HG03342 (cell line): Measurements from ENCODE around the gene SLC35F3.

ENCODE experiments used
- ATAC-seq: cut with Tn5 transposase; IDR thresholded peaks from one replicate; pipeline ENCODE4 v1.9.1; 2021; ENCODE audit warnings: mild to moderate bottlenecking, moderate library complexity; ENCODE audit not compliant: unreplicated experiment

The SLC35F3 gene

DNA sequence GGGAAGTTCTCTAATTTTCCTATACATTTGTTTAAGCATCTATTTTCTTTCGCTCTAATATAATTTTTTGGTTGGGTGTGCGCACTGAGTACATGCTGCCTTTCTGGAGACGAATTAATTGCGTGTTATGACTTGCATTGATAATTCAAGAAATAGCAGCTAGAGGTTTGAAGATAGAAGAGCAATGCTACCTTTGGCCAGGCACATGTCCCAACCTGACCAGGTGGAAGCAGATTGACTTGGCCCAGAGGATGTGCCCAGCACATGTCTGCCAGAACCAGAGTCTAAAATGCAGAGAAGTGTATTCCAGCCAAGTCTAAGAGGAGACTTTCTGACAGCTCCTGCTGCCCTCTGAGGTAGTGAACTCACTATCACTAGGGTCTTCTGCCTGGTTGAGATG, 114.3 kb downstream of the SLC35F3 start:
- no peak for ATAC-seq

DNA sequence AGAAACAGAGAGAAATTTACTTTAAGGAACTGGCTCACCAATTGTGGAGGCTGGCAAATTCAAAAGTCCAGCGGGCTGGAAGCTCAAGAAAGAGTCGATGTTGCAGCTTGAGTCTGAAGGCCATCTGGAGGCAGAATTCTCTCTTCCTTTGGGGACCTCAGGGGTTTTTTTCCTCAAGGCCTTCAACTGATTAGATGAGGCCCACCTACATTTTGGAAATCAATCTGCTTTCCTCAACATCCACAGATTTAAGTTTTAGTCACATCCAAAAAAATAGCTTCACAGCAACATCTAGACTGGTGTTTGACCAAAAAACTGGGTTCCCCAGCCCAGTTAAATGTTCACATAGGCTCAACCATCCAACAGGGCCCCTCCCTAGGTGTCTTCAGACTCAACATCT, 114.9 kb downstream of the SLC35F3 start:
- ATAC-seq, result no peak

DNA sequence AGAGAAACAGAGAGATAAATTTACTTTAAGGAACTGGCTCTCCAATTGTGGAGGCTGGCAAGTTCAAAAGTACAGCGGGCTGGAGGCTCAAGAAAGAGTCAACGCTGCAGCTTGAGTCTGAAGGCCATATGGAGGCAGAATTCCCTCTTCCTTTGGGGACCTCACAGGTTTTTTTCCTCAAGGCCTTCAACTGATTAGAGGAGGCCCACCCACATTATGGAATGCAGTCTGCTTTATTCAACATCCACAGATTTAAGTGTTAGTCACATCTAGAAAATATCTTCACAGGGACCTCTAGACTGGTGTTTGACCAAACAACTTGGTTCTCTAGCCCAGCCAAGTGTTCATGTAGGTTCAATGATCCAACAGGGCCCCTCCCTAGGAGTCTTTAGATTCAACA, 117.8 kb downstream of the SLC35F3 start:
- no peak for ATAC-seq

DNA sequence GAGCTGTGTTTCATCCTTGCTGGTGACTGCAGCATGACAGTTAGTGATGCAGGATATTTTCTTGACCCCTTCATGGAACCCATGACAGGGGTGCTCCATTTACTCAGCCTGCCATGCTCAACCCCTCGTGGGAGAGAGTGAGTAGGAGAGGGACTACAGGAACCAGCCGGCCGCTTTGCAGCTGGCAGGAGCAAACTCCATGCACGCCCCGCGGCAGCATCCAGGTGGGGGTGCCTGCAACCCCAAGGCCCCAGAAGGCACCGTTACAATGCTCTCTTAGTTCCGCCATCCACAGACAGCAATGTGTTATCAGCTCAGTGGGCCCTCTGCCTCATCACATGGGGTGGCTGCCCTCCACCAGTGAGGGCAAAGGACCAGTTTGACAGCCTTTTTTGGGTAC, 135.1 kb downstream of the SLC35F3 start:
- no peak for ATAC-seq

DNA sequence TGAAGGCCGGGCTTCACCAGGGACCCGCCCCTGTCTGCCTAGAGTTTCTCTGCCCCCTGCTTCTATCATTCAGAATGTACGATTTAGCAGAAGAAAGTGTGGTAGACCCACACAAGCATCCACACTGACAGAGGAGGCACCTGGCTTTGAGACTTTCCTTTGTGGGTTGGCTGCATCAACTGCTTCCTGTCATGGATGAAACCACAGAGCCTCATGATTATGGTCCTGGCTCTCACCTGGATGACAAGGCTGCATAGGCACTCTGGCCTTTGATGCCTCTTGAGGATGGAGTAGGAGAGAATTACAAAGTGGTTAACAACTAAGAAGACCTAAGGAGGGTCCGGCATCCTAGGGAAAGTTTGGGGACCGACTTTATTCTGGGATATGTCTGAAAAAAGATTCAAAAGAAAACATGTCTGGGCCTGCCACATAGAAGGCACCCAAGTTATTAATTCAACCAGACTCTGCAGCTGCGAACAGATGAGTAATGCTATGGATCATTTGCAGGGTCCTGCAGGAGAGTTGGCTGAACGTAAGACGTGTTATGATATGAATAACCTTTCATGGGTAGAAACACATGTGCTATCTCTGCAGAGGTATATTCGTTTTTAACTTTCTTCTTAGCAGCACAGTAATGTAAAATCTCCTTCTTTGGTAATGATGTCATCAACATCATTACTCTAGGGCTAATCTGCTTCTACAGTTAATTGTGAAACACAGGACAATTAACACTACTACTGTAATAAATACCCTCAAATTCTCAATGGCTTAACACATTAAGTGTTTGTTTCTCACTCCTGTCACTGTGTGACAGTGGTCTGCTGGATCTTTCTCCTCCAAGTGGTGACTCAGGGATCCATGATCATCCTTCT, 136.2 kb downstream of the SLC35F3 start:
- ATAC-seq, result no peak

DNA sequence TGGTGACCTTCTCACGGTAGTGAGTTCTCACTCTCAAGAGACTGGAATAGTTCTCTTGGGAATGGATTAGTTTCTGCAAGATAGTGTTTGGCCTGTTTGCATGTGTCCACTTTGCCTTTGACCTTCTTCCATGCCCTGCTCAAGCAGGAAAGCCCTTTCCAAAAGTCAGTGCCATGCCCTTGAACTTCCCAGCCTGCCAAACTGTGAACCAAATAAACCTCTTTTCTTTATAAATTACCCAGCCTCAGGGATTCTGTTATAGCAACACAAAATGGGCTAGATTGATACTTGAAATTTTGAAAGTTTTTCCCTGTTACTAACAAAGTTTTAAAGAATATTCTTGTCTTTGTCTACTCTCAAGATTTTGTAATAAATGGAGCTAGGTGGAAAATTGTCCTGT, 139.6 kb downstream of the SLC35F3 start:
- no peak for ATAC-seq

DNA sequence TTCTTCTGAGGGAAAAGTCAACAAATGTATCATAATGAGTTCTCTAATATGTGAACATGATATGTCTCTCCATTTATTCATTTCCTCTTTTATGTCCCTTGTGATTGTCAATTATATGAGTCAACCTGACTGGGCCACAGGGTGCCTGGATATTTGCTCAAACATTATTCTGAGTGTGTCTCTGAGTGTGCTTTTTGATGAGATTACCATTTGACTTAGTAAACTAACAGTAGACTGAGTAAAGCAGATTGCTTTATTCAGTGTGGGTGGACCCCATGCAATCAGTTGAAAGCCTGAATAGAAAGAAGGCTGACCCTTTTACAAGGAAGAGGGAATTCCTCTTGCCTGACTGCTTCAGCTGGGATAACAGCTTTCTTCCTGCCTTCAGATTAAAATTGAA, 142.6 kb downstream of the SLC35F3 start:
- ATAC-seq, result no peak

DNA sequence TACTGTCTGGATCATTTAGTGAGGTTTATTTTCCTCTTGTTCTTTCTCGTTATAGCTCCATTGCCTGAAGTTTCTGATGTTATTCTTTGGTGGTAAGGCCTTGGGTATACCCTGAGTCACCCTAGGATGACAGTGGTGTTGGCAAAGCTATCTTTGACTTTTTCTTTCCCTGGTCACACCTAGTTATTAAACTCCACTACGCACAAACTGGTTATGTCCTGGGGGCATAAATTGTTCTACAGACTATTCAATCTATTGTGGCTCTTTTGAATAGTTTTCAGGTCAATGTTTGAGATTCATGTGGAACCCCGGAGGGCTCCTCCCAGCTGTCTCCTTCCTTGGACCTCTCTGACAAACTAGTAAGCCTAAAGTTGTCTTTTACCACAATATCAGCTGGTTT, 157.7 kb downstream of the SLC35F3 start:
- ATAC-seq, result no peak

DNA sequence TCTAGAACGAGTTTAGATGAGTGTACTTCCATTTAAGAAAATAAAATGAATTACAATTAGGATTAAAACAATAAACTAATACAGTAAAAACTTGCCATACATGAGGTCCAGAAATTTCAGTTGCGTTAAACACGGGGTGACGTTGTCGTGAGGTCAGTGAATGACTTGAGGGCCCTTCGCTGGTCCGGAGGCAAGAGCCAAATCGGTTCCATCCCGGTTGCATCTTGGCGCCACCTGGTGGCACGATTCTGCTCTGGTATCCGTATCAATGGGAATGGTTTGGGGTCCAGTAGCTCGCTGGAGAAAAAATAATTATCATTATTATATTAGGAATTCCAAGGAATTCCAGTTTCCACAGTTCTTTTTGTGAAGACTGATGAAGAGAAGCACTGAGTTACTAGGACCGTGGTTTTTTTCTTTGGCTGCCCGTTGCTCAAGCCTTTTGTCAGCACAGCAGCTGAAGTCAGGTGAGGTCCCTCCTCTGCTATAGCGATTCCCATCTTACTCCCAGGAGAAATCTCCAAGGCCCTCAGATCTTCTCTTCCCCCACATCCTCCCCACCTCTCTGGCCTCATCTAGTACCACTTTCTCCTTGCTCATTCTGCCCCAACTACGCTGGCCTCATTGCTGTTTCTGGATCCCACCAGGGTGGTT, 161.4 kb downstream of the SLC35F3 start:
- peak; percentile 74 for ATAC-seq

DNA sequence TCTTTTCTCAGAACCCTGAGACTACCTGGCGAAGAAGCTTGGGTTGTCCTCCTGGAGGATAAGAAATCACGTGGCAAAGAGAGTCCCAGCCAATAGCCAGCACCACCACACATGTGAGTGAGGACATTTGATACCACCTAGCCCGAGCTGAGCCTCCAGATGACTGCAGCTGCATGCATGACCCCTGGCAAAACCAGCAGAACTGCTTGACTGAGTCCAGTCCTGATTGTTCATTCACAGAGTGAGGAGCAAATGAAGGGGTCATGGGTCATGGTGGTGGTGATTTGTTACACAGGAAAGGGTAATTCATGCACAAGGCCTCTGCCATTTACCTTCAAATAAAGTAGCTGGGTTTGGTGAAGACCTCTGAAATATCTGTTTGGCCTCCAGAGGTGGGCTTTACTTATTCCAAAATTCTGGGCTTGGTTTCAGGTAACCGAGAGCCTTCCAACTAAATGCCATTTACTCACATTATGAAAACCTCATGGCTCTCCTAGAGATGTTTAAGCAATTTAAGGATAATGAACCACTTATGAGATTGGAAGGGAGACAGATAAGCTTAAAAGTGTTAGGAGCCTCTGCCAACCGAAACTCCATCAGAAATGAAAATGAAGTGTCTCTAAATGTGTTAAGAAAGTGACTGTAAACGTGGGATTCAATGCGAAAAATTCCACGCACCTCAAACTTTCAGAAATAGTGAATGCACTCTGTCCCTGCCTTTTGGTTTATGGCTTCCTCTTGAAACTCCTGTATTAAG, 163.3 kb downstream of the SLC35F3 start:
- ATAC-seq, result no peak

DNA sequence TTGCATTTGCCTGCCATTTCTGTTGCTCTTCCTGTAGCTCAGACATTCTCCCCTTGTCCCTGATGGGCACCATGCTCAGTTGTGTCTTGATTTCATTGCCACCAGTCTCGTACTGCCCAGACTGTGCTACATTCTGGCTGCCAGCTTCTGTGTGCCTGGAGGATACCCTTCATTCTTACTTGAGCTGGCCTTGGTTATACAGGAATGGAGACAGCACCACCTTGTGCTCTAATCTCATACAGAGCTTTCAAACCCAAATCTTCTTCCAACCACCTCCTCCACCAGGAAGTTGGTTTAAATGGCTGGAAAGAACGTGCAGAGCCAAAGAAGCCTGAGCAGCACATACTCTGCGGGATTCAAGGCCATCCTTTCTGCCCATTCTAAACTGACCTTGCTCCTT, 165.3 kb downstream of the SLC35F3 start:
- ATAC-seq, result no peak

DNA sequence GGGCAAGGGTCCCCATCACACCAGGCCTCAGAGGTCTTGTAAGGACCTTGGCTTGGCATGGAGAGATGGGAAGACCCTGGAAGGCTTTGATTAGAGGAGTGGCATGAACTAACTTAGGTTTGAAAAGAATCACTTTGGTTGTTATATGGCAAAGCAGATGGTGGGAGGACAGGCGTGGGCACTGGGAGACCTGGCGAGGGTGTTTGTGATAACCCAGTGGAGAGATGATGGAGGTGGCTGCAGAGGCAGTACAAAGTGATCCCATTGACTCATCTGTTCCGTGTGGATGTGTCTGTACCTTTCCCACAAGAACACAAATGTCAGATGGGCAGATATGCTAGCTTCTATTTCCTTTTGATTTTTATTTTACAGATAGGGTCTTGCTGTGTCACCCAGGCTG, 168.3 kb downstream of the SLC35F3 start:
- no peak for ATAC-seq

DNA sequence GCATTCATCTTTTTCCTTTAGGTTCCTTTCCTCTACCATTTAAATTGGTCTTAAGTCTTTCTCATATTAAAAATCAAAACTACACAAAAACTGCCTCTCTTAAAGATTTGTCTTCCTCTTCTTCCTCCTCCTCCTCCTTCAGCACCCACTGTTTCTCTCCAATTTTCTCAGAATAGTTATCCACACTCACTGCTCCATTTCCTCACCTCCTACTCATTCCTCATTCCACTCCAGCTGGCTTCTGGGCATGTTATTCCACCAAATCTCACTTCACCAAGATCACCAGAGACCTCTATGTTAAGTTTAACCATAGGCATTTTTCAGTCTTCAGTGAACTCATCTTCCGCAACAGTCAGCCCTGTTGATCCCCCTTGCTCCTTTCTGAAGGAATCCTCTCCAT, 173.7 kb downstream of the SLC35F3 start:
- ATAC-seq, result no peak

DNA sequence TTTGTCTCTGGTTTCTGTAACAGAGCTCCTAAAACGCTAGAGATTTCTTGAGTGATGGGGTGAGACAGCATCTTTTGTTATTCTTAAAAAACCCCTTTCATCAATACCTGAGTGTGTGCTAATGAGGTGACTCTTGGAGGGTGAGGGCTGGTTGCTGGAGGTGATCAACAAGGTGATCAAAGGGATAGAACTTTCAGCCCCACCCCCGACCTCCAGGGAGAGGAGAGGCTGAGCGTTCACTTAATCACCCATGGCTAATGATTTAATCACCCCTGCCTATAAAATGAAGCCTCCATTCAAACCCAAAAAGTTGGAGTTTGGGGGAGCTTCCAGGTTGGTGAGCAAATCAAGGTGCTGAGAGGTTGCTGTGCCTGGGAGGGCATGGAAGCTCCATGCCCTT, 175.4 kb downstream of the SLC35F3 start:
- no peak for ATAC-seq

DNA sequence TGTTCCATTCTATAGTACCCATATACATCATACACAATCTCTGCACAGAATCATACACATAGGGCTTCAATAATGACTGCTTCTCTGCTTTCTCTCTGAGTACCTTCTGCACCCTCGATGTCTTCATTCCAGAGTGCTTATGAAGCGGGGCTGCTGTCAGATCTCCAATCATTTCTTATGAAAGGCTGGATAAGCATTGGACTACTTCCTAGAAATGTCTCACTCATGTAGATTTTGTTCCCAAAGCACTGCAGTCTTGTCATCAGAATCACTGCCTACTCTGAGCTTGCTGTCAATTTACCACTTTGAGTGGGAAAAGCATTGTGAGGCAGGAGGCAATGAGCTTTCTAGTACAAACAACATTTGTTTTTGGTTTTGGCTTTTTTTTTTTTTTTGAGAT, 179.0 kb downstream of the SLC35F3 start:
- no peak for ATAC-seq

DNA sequence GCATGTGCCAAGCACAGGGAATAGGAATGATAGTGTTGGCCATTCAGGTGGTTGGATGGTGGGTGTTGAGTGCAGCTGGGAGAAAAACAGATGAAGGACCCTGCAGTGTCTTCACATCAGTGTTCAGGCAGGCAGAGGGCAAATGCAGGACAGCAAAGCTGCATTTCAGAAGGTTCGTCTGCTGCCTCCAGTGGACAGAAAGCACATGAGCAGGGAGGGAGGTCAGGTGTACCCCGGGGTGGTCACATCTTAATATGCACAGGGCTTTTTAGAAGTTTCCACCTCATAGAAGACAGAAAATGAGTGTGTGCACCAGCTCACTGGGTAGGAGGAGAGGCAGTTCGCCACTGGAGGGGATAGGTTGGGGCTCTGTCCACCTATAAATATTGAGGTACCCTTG, 184.9 kb downstream of the SLC35F3 start:
- no peak for ATAC-seq

DNA sequence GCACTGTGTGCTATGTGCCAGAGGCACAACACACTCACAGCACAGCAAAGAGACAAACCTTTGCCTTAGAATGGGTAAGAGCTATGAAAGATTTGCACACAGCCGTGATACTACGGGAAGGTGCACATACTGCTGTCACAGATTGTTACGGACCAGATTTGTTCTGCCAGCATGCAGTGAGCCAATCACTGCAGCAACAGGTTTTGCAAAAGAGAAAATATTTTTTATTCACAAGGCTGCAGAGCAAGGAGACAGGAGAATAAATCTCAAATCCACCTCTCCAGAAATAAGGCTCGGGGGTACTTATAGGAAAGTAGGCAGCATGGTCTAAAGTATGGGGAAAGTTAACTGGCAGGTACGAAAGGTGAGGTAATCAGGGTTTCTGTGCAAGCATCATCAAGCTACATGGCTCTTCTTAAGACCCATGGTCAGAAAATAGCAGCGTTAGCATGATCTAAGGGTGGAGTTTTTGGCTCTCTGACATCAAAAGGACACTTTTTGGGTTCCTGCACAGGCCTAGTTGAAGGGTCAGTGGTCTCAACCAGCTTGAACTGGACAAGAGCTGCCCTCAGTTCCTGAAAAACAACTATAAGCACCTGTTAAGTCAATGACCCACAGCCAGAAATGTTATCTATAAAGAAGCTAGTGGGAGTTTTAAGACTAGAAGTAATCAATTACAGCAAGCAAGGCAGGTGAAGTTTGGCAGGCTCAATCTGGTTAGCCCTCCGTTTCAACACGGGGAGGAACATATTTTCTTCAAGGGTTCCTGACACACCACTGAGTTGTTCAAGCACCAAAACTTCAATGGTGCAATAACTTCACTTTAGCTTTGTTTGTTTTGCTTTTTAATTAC, 186.0 kb downstream of the SLC35F3 start:
- no peak for ATAC-seq

DNA sequence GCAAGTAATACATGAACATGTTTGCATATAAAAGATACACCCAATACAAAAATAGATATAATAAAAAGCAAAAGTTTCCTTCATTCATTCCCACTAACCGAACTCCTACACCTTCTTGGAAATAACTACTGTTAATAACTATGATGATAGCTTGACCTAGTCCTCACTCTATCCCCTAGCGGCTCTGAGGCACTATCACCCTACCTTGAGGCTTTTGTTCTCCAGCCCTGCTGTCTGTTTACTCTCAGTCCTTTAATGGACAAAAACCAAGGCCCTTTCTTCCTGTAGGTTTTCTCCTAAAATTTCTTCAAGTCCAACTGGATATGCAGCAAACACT, 186.6 kb downstream of the SLC35F3 start:
- no peak for ATAC-seq

DNA sequence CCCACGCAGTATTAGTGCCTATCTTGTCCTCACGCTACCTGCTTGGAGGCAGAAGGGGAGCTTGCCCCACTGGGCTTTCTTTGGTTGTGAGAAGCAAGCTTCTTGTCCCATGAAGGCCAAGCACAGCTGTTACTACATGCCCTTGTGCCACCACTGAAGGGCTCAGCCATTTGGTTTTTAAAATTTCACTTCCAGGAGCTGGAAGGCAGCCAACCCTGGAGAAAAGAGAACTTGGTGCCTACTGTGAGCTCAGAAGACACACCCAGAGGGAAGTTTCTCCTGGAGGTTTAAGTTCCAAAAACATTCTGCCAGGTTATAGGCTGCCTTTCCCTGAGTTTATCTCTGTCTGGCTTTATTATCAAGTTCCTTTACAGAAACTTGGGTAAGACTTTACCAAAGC, 187.4 kb downstream of the SLC35F3 start:
- ATAC-seq, result no peak

DNA sequence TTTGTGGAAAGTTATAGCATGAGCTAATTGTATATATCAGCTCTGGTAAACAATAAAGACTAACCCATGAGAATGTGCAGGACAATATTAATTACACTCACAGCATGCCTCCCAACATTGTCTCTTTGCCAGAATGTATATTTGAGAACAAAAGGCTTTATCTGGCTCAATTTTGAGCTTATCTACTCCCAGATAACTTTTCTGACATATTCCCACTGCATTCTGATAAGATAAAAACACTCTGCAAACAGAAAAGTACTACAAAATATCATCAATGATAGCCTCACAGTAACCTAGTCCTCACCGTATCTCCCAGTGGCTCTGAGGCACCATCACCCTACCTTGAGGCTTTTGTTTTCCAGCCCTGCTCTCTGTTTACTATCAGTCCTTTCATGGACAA, 188.6 kb downstream of the SLC35F3 start:
- no peak for ATAC-seq

DNA sequence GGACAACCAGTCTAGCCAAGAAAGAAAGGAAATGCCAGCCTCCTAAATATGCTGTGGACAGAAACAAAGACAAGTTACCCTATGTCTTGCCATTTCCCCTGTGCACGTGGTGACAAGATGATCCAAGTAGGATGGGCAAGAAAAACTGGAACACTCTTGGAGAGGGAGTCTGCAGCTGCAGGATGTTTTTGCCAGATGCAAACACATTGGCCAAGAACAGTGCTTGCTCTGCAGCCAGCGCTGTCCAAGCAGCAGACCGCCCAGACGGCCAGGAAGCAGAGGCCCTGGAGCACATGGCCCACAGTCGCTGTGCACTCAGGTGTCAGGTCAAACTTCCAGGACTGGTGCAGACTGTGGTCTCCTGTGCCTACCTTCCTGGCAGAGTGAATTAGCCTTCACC, 189.3 kb downstream of the SLC35F3 start:
- ATAC-seq, result no peak
